Neural cell (in vitro differentiated cells): ENCODE data around the gene SND1.

Experiments
- EP300 ChIP-seq: fragments of 450-650 bp; conservative IDR thresholded peaks from 2 replicates; pipeline ENCODE4 v1.6.1; 2014; ENCODE audit warnings: antibody characterized with exemption, mild to moderate bottlenecking, moderate library complexity; ENCODE audit not compliant: poor library complexity, severe bottlenecking
- EZH2 ChIP-seq: fragments of 200-600, 300-800 bp; shearing (Covaris generic), sonication (generic); IDR thresholded peaks from 2 replicates; pipeline ENCODE4 v1.6.1; 2014; ENCODE audit warnings: antibody characterized with exemption, low read length, borderline replicate concordance, mild to moderate bottlenecking; ENCODE audit not compliant: insufficient read depth, poor library complexity, severe bottlenecking
- TAF1 ChIP-seq: IDR thresholded peaks from 2 replicates; pipeline ENCODE4 v1.6.1; 2012; ENCODE audit warnings: low read depth
- TF ChIP-seq, protein P1 (sequence below): fragments of 450-650 bp; IDR thresholded peaks from 2 replicates; pipeline ENCODE4 v1.5.1; 2014; ENCODE audit warnings: antibody characterized with exemption, mild to moderate bottlenecking, moderate library complexity; ENCODE audit not compliant: poor library complexity, severe bottlenecking

DNA sequence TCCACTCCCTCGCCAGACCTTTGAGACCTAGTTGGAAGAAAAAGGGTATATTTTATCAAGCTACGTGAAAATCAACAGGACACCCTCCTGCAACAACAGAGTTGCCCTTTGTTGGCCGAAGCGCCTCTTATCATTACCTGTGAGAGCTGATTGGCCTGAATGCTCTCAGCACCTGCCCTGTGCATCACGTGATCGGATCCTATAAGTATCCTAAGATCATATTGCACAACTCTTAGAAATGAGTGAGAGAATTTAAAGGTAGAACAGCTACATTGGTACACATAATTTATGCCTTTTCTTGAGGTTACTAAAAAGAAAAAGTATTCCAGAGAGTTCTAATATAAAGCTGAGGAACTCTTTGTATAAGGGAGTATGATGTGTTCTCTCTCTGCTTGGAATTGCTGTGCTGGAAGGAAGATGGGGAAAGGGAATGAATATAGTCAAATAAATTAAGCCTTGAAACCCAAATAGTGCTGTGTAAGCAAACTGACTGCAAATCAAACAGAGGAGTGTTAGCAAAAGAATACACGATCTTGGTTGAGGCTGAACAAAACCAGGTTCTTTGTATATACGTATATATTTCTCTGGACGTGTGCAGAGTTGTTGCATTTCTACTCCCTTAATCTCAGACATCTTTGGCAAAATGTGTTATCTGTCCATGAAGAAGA lies 309.9 kb downstream of the SND1 start:
- TF ChIP-seq EZH2, result no peak
- no peak for TF ChIP-seq TAF1
- TF ChIP-seq, protein P1, sequence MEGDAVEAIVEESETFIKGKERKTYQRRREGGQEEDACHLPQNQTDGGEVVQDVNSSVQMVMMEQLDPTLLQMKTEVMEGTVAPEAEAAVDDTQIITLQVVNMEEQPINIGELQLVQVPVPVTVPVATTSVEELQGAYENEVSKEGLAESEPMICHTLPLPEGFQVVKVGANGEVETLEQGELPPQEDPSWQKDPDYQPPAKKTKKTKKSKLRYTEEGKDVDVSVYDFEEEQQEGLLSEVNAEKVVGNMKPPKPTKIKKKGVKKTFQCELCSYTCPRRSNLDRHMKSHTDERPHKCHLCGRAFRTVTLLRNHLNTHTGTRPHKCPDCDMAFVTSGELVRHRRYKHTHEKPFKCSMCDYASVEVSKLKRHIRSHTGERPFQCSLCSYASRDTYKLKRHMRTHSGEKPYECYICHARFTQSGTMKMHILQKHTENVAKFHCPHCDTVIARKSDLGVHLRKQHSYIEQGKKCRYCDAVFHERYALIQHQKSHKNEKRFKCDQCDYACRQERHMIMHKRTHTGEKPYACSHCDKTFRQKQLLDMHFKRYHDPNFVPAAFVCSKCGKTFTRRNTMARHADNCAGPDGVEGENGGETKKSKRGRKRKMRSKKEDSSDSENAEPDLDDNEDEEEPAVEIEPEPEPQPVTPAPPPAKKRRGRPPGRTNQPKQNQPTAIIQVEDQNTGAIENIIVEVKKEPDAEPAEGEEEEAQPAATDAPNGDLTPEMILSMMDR, result no peak
- TF ChIP-seq EP300, result no peak
